GM10266 (cell line): ENCODE measurements around the gene MUC16.

Experiments used
- DNase-seq: peaks from one replicate; pipeline ENCODE4 v3.0.0; 2012; ENCODE audit errors: extremely low spot score
- CTCF ChIP-seq: IDR thresholded peaks from 2 replicates; pipeline ENCODE4 v1.5.1; 2012; ENCODE audit warnings: mild to moderate bottlenecking, low read depth; ENCODE audit not compliant: control insufficient read depth, insufficient read depth; ENCODE audit errors: missing control alignments

MUC16 gene

GRCh38 chr19:9008667-9009066 lies 1.5 kb downstream of the MUC16 start:
- no peak for TF ChIP-seq CTCF
- DNase-seq, result no peak

GRCh38 chr19:9000933-9001332 lies 9.3 kb downstream of the MUC16 start:
- TF ChIP-seq CTCF, result no peak
- no peak for DNase-seq

- no peak for TF ChIP-seq CTCF
- DNase-seq, result no peak
Observed at GRCh38 chr19:8988204-8988603, 22.0 kb downstream of the MUC16 start.

GRCh38 chr19:8986296-8986695 lies 23.9 kb downstream of the MUC16 start:
- TF ChIP-seq CTCF, result no peak
- DNase-seq, result no peak

- no peak for TF ChIP-seq CTCF
- DNase-seq, result no peak
Observed at GRCh38 chr19:8973501-8974091, 36.6 kb downstream of the MUC16 start.

- DNase-seq, result no peak
- TF ChIP-seq CTCF, result no peak
Observed at GRCh38 chr19:8965887-8966286, 44.3 kb downstream of the MUC16 start.
